K562 (cell line): ENCODE measurements around the gene SLC3A2. TPM values are rescaled to one million over a fixed set of nuclear protein-coding genes. Genes with fewer than 3 reads are reported as not detected.

Experiments used
- BCL6 ChIP-seq: fragments of 250-450 bp; sonication (Bioruptor Pico); IDR thresholded peaks from 2 replicates; pipeline ENCODE4 v1.4.0; 2020
- CC2D1A ChIP-seq: fragments of 450-650 bp; IDR thresholded peaks from 2 replicates; pipeline ENCODE4 v1.6.1; 2017; ENCODE audit warnings: mild to moderate bottlenecking
- CREB1 ChIP-seq, 2 experiments: sonication (generic) in 1 of 2; formaldehyde crosslinking in 1 of 2; IDR thresholded peaks; 2 replicates each; pipeline versions ENCODE4 v1.6.1 to v1.8.0; 2012 to 2022; ENCODE audit warnings: inconsistent platforms in 1 of 2, mild to moderate bottlenecking in 1 of 2, missing genetic modification reagents in 1 of 2, moderate library complexity in 1 of 2
- MYC ChIP-seq, 2 experiments: fragments of 250-450 bp in 1 of 2; sonication (Bioruptor Pico) in 1 of 2; IDR thresholded peaks; 2 replicates each; pipeline versions ENCODE4 v1.5.1 to v1.6.1; 2012 to 2021; ENCODE audit warnings: low read depth in 2 of 2, borderline replicate concordance in 1 of 2, improper control_type of control experiment in 1 of 2, low read length in 1 of 2, mild to moderate bottlenecking in 1 of 2, moderate library complexity in 1 of 2
- SIN3A ChIP-seq, 2 experiments: fragments of 150-350 bp in 1 of 2; IDR thresholded peaks; 2 replicates each; pipeline ENCODE4 v1.6.1; 2011 to 2016; ENCODE audit warnings: borderline replicate concordance in 2 of 2, low read depth in 2 of 2, low read length in 2 of 2, mild to moderate bottlenecking in 2 of 2, moderate library complexity in 2 of 2; ENCODE audit not compliant: control insufficient read depth in 1 of 2
- SUPT5H ChIP-seq: fragments of 450-650 bp; IDR thresholded peaks from 2 replicates; pipeline ENCODE4 v1.6.1; 2016
- polyA plus RNA-seq, 8 experiments: library from polyadenylated mRNA; depleted of rRNA in 4 of 8; stranded (reverse) in 5 of 8; unstranded in 3 of 8; fragments of >200 nt; fragmentation: Nextera tagmentation in 2 of 8; fragmentation: Illumina TruSeq in 1 of 8; extraction: Ambion mirVana in 2 of 8; extraction: Trizol in 1 of 8; gene quantifications; 2 replicates each; pipeline versions ENCODE4 v1.2.1 to v1.2.3, GENCODE V29; 2011 to 2014; ENCODE audit warnings: inconsistent platforms in 1 of 8, missing spikeins in 1 of 8
- total RNA-seq, 7 experiments: library from RNA; depleted of rRNA in 6 of 7; stranded (reverse); fragments of >200 nt in 6 of 7; fragmentation: Illumina TruSeq in 2 of 7; extraction: Trizol in 2 of 7; gene quantifications; 2 replicates each; pipeline versions ENCODE4 v1.2.1 to v1.2.3, GENCODE V29; 2011 to 2021; ENCODE audit warnings: low replicate concordance in 1 of 7
- TF ChIP-seq, protein P1 (sequence below), 2 experiments: fragments of 450-650 bp; formaldehyde crosslinking in 1 of 2; IDR thresholded peaks; 2 replicates each; pipeline versions ENCODE4 v1.4.0 to v1.6.1; 2014 to 2020; ENCODE audit warnings: mild to moderate bottlenecking in 2 of 2, borderline replicate concordance in 1 of 2, low read depth in 1 of 2
- TF ChIP-seq, protein P2 (sequence below): fragments of 250-450 bp; sonication (Bioruptor Pico); IDR thresholded peaks from 2 replicates; pipeline ENCODE4 v1.5.1; 2021; ENCODE audit warnings: mild to moderate bottlenecking
- TF ChIP-seq, protein P3 (sequence below): fragments of 450-650 bp; formaldehyde crosslinking; IDR thresholded peaks from 2 replicates; pipeline ENCODE4 v1.4.0; 2020; ENCODE audit warnings: mild to moderate bottlenecking, moderate library complexity
- TF ChIP-seq, protein P4 (sequence below), 3 experiments: IDR thresholded peaks in 2 of 3; conservative IDR thresholded peaks in 1 of 3; 2 replicates each; pipeline ENCODE4 v1.5.1; 2011 to 2012; ENCODE audit warnings: low read length in 3 of 3, mild to moderate bottlenecking in 3 of 3, control low read depth in 2 of 3, improper control_type of control experiment in 1 of 3, inconsistent platforms in 1 of 3, low read depth in 1 of 3, mixed read lengths in 1 of 3, moderate library complexity in 1 of 3; ENCODE audit not compliant: insufficient read depth in 2 of 3

SLC3A2 gene
- total and polyA plus RNA-seq, 9 of the 15 experiments (the other 6 are each of a cell fraction or from before 2014, with no cell fraction given), result 20.0 to 296 (median 214) TPM

DNA sequence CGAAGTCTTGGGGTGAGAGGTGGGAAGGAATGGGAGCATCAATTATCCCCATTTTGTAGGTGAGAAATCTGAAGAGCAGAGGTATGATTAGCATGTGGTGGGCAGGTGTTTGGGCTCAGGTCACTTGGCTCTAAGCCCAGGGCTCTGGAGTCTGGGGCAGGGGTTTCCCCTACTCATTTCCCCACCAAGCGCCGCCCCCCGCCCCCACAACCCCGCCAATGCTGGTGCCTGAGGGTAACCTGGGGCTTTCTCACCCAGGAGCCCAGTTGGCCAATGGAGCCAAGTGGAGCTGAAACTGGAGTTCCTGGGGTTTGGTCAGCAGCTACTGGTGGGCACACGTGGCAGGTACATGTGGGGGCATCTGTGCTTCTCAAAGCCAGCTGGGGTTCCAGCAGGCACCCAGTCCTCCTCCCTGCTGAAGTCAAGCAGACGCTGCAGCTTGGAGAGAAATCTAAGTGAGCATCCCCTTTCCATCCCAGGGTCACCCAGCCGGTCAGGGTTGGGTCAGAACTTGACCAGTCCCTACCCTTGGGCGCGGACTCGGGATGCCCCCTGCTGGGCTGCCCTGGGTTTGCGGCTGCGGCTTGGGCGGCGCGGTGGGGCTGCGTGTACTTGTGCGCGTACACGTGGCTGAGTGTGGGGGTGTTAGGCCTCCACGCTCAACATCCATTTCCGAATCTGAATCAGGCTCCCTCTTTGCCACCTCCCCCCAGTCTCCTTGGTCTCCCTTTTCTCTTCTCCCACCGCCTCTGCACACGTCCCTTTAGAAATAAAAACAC lies 42.1 kb downstream of the SLC3A2 start (continued):
- TF ChIP-seq, protein P1, sequence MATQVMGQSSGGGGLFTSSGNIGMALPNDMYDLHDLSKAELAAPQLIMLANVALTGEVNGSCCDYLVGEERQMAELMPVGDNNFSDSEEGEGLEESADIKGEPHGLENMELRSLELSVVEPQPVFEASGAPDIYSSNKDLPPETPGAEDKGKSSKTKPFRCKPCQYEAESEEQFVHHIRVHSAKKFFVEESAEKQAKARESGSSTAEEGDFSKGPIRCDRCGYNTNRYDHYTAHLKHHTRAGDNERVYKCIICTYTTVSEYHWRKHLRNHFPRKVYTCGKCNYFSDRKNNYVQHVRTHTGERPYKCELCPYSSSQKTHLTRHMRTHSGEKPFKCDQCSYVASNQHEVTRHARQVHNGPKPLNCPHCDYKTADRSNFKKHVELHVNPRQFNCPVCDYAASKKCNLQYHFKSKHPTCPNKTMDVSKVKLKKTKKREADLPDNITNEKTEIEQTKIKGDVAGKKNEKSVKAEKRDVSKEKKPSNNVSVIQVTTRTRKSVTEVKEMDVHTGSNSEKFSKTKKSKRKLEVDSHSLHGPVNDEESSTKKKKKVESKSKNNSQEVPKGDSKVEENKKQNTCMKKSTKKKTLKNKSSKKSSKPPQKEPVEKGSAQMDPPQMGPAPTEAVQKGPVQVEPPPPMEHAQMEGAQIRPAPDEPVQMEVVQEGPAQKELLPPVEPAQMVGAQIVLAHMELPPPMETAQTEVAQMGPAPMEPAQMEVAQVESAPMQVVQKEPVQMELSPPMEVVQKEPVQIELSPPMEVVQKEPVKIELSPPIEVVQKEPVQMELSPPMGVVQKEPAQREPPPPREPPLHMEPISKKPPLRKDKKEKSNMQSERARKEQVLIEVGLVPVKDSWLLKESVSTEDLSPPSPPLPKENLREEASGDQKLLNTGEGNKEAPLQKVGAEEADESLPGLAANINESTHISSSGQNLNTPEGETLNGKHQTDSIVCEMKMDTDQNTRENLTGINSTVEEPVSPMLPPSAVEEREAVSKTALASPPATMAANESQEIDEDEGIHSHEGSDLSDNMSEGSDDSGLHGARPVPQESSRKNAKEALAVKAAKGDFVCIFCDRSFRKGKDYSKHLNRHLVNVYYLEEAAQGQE (IDR thresholded peaks at IDR 0.05; ENCODE audit: borderline replicate concordance), result peak; percentile 65; the same call in 1 of the 2 replicates
- TF ChIP-seq, protein P1 (CRISPR knock-in tag; IDR thresholded peaks at IDR 0.05; ENCODE audit: low read depth), result no peak
- TF ChIP-seq CREB1 (IDR thresholded peaks at IDR 0.05) (peak; percentile 37), CREB1 (CRISPR knock-in tag; IDR thresholded peaks at IDR 0.05) (peak; percentile 28; the same call in 1 of the 2 replicates), SUPT5H (no peak), SIN3A (IDR thresholded peaks at IDR 0.05; ENCODE audit: borderline replicate concordance in 2 of 2, control insufficient read depth in 1 of 2, low read depth in 2 of 2, low read length in 2 of 2) (0 out of 4 replicates have a peak, but pooled peaks of 1 of the 2 experiments have one; percentile 31), BCL6 (no peak), MYC (IDR thresholded peaks at IDR 0.05; ENCODE audit: low read depth, low read length) (peak; percentile 82), MYC (CRISPR knock-in tag; IDR thresholded peaks at IDR 0.05; ENCODE audit: borderline replicate concordance, low read depth) (no peak), CC2D1A (0 out of 2 replicates have a peak, but pooled peaks have one; percentile 18)
- TF ChIP-seq, protein P2, sequence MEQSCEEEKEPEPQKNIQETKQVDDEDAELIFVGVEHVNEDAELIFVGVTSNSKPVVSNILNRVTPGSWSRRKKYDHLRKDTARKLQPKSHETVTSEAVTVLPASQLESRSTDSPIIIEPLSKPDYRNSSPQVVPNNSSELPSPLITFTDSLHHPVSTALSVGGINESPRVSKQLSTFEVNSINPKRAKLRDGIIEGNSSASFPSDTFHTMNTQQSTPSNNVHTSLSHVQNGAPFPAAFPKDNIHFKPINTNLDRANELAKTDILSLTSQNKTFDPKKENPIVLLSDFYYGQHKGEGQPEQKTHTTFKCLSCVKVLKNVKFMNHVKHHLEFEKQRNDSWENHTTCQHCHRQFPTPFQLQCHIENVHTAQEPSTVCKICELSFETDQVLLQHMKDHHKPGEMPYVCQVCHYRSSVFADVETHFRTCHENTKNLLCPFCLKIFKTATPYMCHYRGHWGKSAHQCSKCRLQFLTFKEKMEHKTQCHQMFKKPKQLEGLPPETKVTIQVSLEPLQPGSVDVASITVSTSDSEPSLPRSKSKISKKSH (CRISPR knock-in tag), result no peak
- TF ChIP-seq, protein P3, sequence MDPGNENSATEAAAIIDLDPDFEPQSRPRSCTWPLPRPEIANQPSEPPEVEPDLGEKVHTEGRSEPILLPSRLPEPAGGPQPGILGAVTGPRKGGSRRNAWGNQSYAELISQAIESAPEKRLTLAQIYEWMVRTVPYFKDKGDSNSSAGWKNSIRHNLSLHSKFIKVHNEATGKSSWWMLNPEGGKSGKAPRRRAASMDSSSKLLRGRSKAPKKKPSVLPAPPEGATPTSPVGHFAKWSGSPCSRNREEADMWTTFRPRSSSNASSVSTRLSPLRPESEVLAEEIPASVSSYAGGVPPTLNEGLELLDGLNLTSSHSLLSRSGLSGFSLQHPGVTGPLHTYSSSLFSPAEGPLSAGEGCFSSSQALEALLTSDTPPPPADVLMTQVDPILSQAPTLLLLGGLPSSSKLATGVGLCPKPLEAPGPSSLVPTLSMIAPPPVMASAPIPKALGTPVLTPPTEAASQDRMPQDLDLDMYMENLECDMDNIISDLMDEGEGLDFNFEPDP (CRISPR knock-in tag), result no peak
- TF ChIP-seq, protein P4, sequence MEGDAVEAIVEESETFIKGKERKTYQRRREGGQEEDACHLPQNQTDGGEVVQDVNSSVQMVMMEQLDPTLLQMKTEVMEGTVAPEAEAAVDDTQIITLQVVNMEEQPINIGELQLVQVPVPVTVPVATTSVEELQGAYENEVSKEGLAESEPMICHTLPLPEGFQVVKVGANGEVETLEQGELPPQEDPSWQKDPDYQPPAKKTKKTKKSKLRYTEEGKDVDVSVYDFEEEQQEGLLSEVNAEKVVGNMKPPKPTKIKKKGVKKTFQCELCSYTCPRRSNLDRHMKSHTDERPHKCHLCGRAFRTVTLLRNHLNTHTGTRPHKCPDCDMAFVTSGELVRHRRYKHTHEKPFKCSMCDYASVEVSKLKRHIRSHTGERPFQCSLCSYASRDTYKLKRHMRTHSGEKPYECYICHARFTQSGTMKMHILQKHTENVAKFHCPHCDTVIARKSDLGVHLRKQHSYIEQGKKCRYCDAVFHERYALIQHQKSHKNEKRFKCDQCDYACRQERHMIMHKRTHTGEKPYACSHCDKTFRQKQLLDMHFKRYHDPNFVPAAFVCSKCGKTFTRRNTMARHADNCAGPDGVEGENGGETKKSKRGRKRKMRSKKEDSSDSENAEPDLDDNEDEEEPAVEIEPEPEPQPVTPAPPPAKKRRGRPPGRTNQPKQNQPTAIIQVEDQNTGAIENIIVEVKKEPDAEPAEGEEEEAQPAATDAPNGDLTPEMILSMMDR (IDR thresholded peaks at IDR 0.05 in 2 of 3, conservative IDR thresholded peaks at IDR 0.05 in 1 of 3; ENCODE audit: insufficient read depth in 2 of 3, low read depth in 1 of 3, low read length in 3 of 3), result peak; percentile 66 to 80 (median 75)
